ENCODE measurements around the gene AQP6.

DNA sequence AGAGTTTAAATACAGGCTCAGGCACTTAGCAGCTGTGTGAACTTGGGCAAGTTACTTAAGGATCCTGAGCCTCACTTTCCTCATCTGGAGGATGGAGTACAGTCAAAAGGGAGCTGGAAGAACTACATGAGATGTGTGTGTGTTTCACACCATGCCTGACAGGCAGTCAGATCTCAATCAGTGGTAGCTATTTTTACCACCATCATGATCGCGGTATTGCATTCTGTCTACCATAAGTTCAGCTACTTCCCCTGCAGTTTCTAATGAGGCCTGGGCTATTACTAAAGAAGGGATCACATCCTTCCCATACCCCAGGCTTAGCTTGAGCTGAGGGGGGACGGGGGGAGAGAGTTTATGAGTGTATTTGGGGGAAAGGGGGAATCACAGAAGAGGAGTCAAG is 7.0 kb downstream of the AQP6 start:
- TF ChIP-seq TOX (CRISPR knock-in tag; IDR thresholded peaks at IDR 0.05; ENCODE audit: borderline replicate concordance): no peak
- TF ChIP-seq, protein P1, sequence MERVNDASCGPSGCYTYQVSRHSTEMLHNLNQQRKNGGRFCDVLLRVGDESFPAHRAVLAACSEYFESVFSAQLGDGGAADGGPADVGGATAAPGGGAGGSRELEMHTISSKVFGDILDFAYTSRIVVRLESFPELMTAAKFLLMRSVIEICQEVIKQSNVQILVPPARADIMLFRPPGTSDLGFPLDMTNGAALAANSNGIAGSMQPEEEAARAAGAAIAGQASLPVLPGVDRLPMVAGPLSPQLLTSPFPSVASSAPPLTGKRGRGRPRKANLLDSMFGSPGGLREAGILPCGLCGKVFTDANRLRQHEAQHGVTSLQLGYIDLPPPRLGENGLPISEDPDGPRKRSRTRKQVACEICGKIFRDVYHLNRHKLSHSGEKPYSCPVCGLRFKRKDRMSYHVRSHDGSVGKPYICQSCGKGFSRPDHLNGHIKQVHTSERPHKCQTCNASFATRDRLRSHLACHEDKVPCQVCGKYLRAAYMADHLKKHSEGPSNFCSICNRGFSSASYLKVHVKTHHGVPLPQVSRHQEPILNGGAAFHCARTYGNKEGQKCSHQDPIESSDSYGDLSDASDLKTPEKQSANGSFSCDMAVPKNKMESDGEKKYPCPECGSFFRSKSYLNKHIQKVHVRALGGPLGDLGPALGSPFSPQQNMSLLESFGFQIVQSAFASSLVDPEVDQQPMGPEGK (CRISPR knock-in tag; IDR thresholded peaks at IDR 0.05; ENCODE audit: borderline replicate concordance): no peak
- TF ChIP-seq ZNF565 (CRISPR knock-in tag; conservative IDR thresholded peaks at IDR 0.05; ENCODE audit: low read depth): no peak
- no peak for TF ChIP-seq ZNF8 (CRISPR knock-in tag; IDR thresholded peaks at IDR 0.05)
- no peak for TF ChIP-seq ZFP30 (CRISPR knock-in tag; IDR thresholded peaks at IDR 0.05)
- TF ChIP-seq, protein P2, sequence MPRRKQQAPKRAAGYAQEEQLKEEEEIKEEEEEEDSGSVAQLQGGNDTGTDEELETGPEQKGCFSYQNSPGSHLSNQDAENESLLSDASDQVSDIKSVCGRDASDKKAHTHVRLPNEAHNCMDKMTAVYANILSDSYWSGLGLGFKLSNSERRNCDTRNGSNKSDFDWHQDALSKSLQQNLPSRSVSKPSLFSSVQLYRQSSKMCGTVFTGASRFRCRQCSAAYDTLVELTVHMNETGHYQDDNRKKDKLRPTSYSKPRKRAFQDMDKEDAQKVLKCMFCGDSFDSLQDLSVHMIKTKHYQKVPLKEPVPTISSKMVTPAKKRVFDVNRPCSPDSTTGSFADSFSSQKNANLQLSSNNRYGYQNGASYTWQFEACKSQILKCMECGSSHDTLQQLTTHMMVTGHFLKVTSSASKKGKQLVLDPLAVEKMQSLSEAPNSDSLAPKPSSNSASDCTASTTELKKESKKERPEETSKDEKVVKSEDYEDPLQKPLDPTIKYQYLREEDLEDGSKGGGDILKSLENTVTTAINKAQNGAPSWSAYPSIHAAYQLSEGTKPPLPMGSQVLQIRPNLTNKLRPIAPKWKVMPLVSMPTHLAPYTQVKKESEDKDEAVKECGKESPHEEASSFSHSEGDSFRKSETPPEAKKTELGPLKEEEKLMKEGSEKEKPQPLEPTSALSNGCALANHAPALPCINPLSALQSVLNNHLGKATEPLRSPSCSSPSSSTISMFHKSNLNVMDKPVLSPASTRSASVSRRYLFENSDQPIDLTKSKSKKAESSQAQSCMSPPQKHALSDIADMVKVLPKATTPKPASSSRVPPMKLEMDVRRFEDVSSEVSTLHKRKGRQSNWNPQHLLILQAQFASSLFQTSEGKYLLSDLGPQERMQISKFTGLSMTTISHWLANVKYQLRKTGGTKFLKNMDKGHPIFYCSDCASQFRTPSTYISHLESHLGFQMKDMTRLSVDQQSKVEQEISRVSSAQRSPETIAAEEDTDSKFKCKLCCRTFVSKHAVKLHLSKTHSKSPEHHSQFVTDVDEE (CRISPR knock-in tag; IDR thresholded peaks at IDR 0.05): no peak
- TF ChIP-seq ZFP3 (CRISPR knock-in tag; IDR thresholded peaks at IDR 0.05): no peak
- TF ChIP-seq, protein P3, sequence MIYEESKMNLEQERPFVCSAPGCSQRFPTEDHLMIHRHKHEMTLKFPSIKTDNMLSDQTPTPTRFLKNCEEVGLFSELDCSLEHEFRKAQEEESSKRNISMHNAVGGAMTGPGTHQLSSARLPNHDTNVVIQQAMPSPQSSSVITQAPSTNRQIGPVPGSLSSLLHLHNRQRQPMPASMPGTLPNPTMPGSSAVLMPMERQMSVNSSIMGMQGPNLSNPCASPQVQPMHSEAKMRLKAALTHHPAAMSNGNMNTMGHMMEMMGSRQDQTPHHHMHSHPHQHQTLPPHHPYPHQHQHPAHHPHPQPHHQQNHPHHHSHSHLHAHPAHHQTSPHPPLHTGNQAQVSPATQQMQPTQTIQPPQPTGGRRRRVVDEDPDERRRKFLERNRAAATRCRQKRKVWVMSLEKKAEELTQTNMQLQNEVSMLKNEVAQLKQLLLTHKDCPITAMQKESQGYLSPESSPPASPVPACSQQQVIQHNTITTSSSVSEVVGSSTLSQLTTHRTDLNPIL (CRISPR knock-in tag; IDR thresholded peaks at IDR 0.05; ENCODE audit: low read depth): no peak
- no peak for TF ChIP-seq GLIS3 (CRISPR knock-in tag; IDR thresholded peaks at IDR 0.05)
